HepG2 (cell line): ENCODE data around the gene NOP58. TPM values are rescaled to one million over a fixed set of nuclear protein-coding genes. Genes with fewer than 3 reads are reported as not detected.
A peak's percentile ranks its signal among the peaks of the same experiment; 100 is the strongest.

ENCODE experiments used
- AFF4 ChIP-seq: sonication (generic); formaldehyde crosslinking; IDR thresholded peaks from 2 replicates; pipeline ENCODE4 v1.4.0; 2020; ENCODE audit warnings: missing genetic modification reagents
- ARID5B ChIP-seq: IDR thresholded peaks from 2 replicates; pipeline ENCODE4 v1.4.0; 2020; ENCODE audit warnings: mild to moderate bottlenecking, missing genetic modification reagents
- ARNTL ChIP-seq: sonication (generic); formaldehyde crosslinking; IDR thresholded peaks from 2 replicates; pipeline ENCODE4 v1.4.0; 2020; ENCODE audit warnings: mild to moderate bottlenecking, missing genetic modification reagents
- FUBP1 ChIP-seq: sonication (generic); formaldehyde crosslinking; IDR thresholded peaks from 2 replicates; pipeline ENCODE4 v1.5.1; 2020; ENCODE audit warnings: missing genetic modification reagents, mild to moderate bottlenecking, borderline replicate concordance
- HES4 ChIP-seq: sonication (generic); formaldehyde crosslinking; IDR thresholded peaks from 2 replicates; pipeline ENCODE4 v1.9.0; 2021; ENCODE audit warnings: mild to moderate bottlenecking, missing genetic modification reagents, borderline replicate concordance
- NR2F6 ChIP-seq, 2 experiments: IDR thresholded peaks; 2 replicates each; pipeline ENCODE4 v1.6.1; 2016; ENCODE audit warnings: antibody characterized with exemption in 1 of 2, mild to moderate bottlenecking in 1 of 2
- NRL ChIP-seq: sonication (generic); formaldehyde crosslinking; IDR thresholded peaks from 2 replicates; pipeline ENCODE4 v1.5.0; 2020; ENCODE audit warnings: missing genetic modification reagents, mild to moderate bottlenecking, moderate library complexity, borderline replicate concordance
- PRPF4 ChIP-seq: fragments of 200-400 bp; formaldehyde crosslinking; IDR thresholded peaks from 2 replicates; pipeline ENCODE4 v1.6.1; 2016; ENCODE audit warnings: low read length, low read depth; ENCODE audit not compliant: poor library complexity, severe bottlenecking
- THAP7 ChIP-seq: sonication (generic); formaldehyde crosslinking; IDR thresholded peaks from 2 replicates; pipeline ENCODE4 v1.8.1; 2023; ENCODE audit warnings: mild to moderate bottlenecking, missing genetic modification reagents
- ZMYM2 ChIP-seq: sonication (generic); formaldehyde crosslinking; IDR thresholded peaks from 2 replicates; pipeline ENCODE4 v1.8.0; 2022; ENCODE audit warnings: mild to moderate bottlenecking, missing genetic modification reagents
- ZNF33A ChIP-seq: sonication (generic); formaldehyde crosslinking; IDR thresholded peaks from 2 replicates; pipeline ENCODE4 v1.5.1; 2020; ENCODE audit warnings: missing genetic modification reagents, mild to moderate bottlenecking, moderate library complexity, borderline replicate concordance
- polyA plus RNA-seq, 8 experiments: library from polyadenylated mRNA; depleted of rRNA in 3 of 8; stranded (reverse) in 7 of 8; unstranded in 1 of 8; fragments of >200 nt; fragmentation: Illumina TruSeq in 4 of 8; extraction: Trizol in 4 of 8; gene quantifications; 2 replicates each; pipeline versions ENCODE4 v1.2.1 to v1.2.3, GENCODE V29; 2011 to 2016; ENCODE audit warnings: low read depth in 4 of 8, missing spikeins in 1 of 8, mixed read lengths in 1 of 8; ENCODE audit not compliant: insufficient read depth in 1 of 8
- total RNA-seq, 5 experiments: library from RNA; depleted of rRNA; stranded (reverse); fragments of >200 nt; fragmentation: Illumina TruSeq; extraction: Trizol; gene quantifications; 2 replicates each; pipeline ENCODE4 v1.2.3, GENCODE V29; 2016; ENCODE audit warnings: low read depth in 1 of 5

The NOP58 gene
- total and polyA plus RNA-seq, 2 of the 13 experiments (the other 11 are each of a cell fraction or from before 2014, with no cell fraction given) = 74.9 to 203 TPM

GRCh38 chr2:202238234-202239197 is 27.0 kb upstream of the NOP58 start, which contains the start of gene SUMO1 (continued):
- TF ChIP-seq AFF4 (CRISPR knock-in tag) = no peak
- TF ChIP-seq ZNF33A (CRISPR knock-in tag) = no peak
- no peak for TF ChIP-seq FUBP1 (CRISPR knock-in tag)
- no peak for TF ChIP-seq HES4
- no peak; the same call in 1 of the 2 replicates for TF ChIP-seq ZMYM2
- TF ChIP-seq ARNTL = peak; percentile 66; the same call in 1 of the 2 replicates
- TF ChIP-seq THAP7 (CRISPR knock-in tag) = peak; percentile 73; the same call in 1 of the 2 replicates
- peak; percentile 38; the same call in 1 of the 2 replicates for TF ChIP-seq NRL
- no peak for TF ChIP-seq PRPF4
- TF ChIP-seq NR2F6 (IDR thresholded peaks at IDR 0.05) = no peak
- peak; percentile 29; the same call in 1 of the 2 replicates for TF ChIP-seq NR2F6 (CRISPR knock-in tag; IDR thresholded peaks at IDR 0.05)
- peak; percentile 65 for TF ChIP-seq ARID5B (CRISPR knock-in tag)
